IPS-20b (cell line): ENCODE measurements around the gene ZC3H7B.

Experiments used
- H3K27ac ChIP-seq: one replicate; pipeline ENCODE4 v1.5.1; 2013; ENCODE audit warnings: low read length
- H3K27me3 ChIP-seq: 2 replicates; pipeline ENCODE4 v1.6.1; 2013; ENCODE audit warnings: mild to moderate bottlenecking, low read length, inconsistent platforms; ENCODE audit not compliant: insufficient read depth
- H3K36me3 ChIP-seq: 2 replicates; pipeline ENCODE4 v1.6.1; 2013; ENCODE audit warnings: low read depth, mild to moderate bottlenecking, inconsistent platforms, low read length, moderate library complexity; ENCODE audit not compliant: insufficient read depth
- H3K4me1 ChIP-seq: 2 replicates; pipeline ENCODE4 v1.6.1; 2013; ENCODE audit warnings: mild to moderate bottlenecking, control low read depth, inconsistent platforms, low read length, moderate library complexity; ENCODE audit not compliant: insufficient read depth
- H3K4me3 ChIP-seq: 2 replicates; pipeline ENCODE4 v1.5.1; 2013; ENCODE audit warnings: mild to moderate bottlenecking, low read length, inconsistent platforms
- H3K9ac ChIP-seq: 2 replicates; pipeline ENCODE4 v1.6.1; 2013; ENCODE audit warnings: low read depth, mild to moderate bottlenecking, inconsistent platforms, low read length, moderate library complexity
- H3K9me3 ChIP-seq: 2 replicates; pipeline ENCODE4 v1.6.1; 2013; ENCODE audit warnings: mild to moderate bottlenecking, low read depth, low read length, inconsistent platforms; ENCODE audit not compliant: insufficient read depth

ZC3H7B gene

GRCh38 chr22:41267958-41268357 lies 33.4 kb upstream of the ZC3H7B start:
- no peaks in the 10 kb centered on the region for H3K9me3 ChIP-seq
- no peak overlapping the region for H3K27ac ChIP-seq
- no peak overlapping the region for H3K4me3 ChIP-seq
- H3K9ac ChIP-seq: no peak overlapping the region
- no peaks in the 10 kb centered on the region for H3K4me1 ChIP-seq
- no peaks in the 10 kb centered on the region for H3K27me3 ChIP-seq
- H3K36me3 ChIP-seq: peaks cover 93% of the 10 kb centered on the region

GRCh38 chr22:41271787-41272186 lies 29.5 kb upstream of the ZC3H7B start:
- Histone ChIP-seq H3K4me1 (no peaks in the 10 kb centered on the region), H3K27ac (no peak overlapping the region), H3K9me3 (no peaks in the 10 kb centered on the region), H3K9ac (no peak overlapping the region), H3K36me3 (peaks cover 93% of the 10 kb centered on the region), H3K27me3 (no peaks in the 10 kb centered on the region), H3K4me3 (no peak overlapping the region)

GRCh38 chr22:41273128-41273527 lies 28.2 kb upstream of the ZC3H7B start:
- Histone ChIP-seq H3K9me3 (no peaks in the 10 kb centered on the region), H3K36me3 (peaks cover 91% of the 10 kb centered on the region), H3K9ac (no peak overlapping the region), H3K4me1 (no peaks in the 10 kb centered on the region), H3K4me3 (no peak overlapping the region), H3K27ac (no peak overlapping the region), H3K27me3 (no peaks in the 10 kb centered on the region)

GRCh38 chr22:41274856-41275255 lies 26.5 kb upstream of the ZC3H7B start:
- no peak overlapping the region for H3K9ac ChIP-seq
- peaks cover 90% of the 10 kb centered on the region for H3K36me3 ChIP-seq
- H3K27me3 ChIP-seq: no peaks in the 10 kb centered on the region
- no peak overlapping the region for H3K27ac ChIP-seq
- no peak overlapping the region for H3K4me3 ChIP-seq
- H3K9me3 ChIP-seq: no peaks in the 10 kb centered on the region
- no peaks in the 10 kb centered on the region for H3K4me1 ChIP-seq

GRCh38 chr22:41280065-41280464 lies 21.3 kb upstream of the ZC3H7B start:
- H3K27me3 ChIP-seq: no peaks in the 10 kb centered on the region
- peaks cover 94% of the 10 kb centered on the region for H3K36me3 ChIP-seq
- H3K4me1 ChIP-seq: 0 out of 2 replicates have a peak, but pooled peaks cover 2% of the 10 kb centered on the region
- no peak overlapping the region for H3K4me3 ChIP-seq
- no peak overlapping the region for H3K9ac ChIP-seq
- no peak overlapping the region for H3K27ac ChIP-seq
- no peaks in the 10 kb centered on the region for H3K9me3 ChIP-seq

- H3K36me3 ChIP-seq: peaks cover 86% of the 10 kb centered on the region
- no peaks in the 10 kb centered on the region for H3K27me3 ChIP-seq
- H3K27ac ChIP-seq: no peak overlapping the region
- H3K4me1 ChIP-seq: 0 out of 2 replicates have a peak, but pooled peaks cover 2% of the 10 kb centered on the region
- no peak overlapping the region for H3K9ac ChIP-seq
- no peak overlapping the region for H3K4me3 ChIP-seq
- no peaks in the 10 kb centered on the region for H3K9me3 ChIP-seq
Measured at GRCh38 chr22:41280854-41281253, 20.5 kb upstream of the ZC3H7B start.

GRCh38 chr22:41284465-41284864 lies 16.9 kb upstream of the ZC3H7B start:
- no peak overlapping the region for H3K27ac ChIP-seq
- no peaks in the 10 kb centered on the region for H3K9me3 ChIP-seq
- H3K27me3 ChIP-seq: no peaks in the 10 kb centered on the region
- peaks cover 17% of the 10 kb centered on the region for H3K4me1 ChIP-seq
- H3K36me3 ChIP-seq: peaks cover 54% of the 10 kb centered on the region
- peak overlapping the region; percentile 94; the same call in 1 of the 2 replicates for H3K4me3 ChIP-seq
- no peak overlapping the region; the same call in 1 of the 2 replicates for H3K9ac ChIP-seq

- Histone ChIP-seq H3K9ac (peak overlapping the region; percentile 90), H3K9me3 (no peaks in the 10 kb centered on the region), H3K4me1 (peaks cover 19% of the 10 kb centered on the region)
Measured at GRCh38 chr22:41285441-41285819, 15.9 kb upstream of the ZC3H7B start.

GRCh38 chr22:41285820-41286638 lies 15.3 kb upstream of the ZC3H7B start, which contains the start of gene RANGAP1:
TSS of gene RANGAP1 (minus strand) at chr22:41286187. CDS start at chr22:41281044, 5,143 bp downstream.
- Histone ChIP-seq H3K27me3 (no peaks in the 10 kb centered on the region), H3K4me3 (peak within 1 kb of the TSS; percentile 94), H3K27ac (peak within 1 kb of the TSS; percentile 79), H3K36me3 (peaks cover 38% of the 10 kb centered on the region), H3K9me3 (no peaks in the 10 kb centered on the region), H3K4me1 (peaks cover 25% of the 10 kb centered on the region), H3K9ac (peak within 1 kb of the TSS; percentile 90)

More at GRCh38 chr22:41285441-41285819, 15.9 kb upstream of the ZC3H7B start:
- peak overlapping the region; percentile 79 for H3K27ac ChIP-seq
- H3K4me3 ChIP-seq: peak overlapping the region; percentile 94
- peaks cover 44% of the 10 kb centered on the region for H3K36me3 ChIP-seq
- H3K27me3 ChIP-seq: no peaks in the 10 kb centered on the region

- Histone ChIP-seq H3K36me3 (peaks cover 32% of the 10 kb centered on the region), H3K9ac (peak overlapping the region; percentile 80; the same call in 1 of the 2 replicates), H3K4me1 (peaks cover 25% of the 10 kb centered on the region), H3K27ac (peak overlapping the region; percentile 73), H3K27me3 (no peaks in the 10 kb centered on the region), H3K4me3 (peak overlapping the region; percentile 78), H3K9me3 (no peaks in the 10 kb centered on the region)
Measured at GRCh38 chr22:41286639-41287091, 14.7 kb upstream of the ZC3H7B start.

- Histone ChIP-seq H3K4me3 (no peak overlapping the region), H3K27ac (no peak overlapping the region)
Measured at GRCh38 chr22:41288245-41288946, 12.9 kb upstream of the ZC3H7B start.

More at GRCh38 chr22:41288245-41288946, 12.9 kb upstream of the ZC3H7B start:
- Histone ChIP-seq H3K36me3 (peaks cover 15% of the 10 kb centered on the region), H3K27me3 (no peaks in the 10 kb centered on the region), H3K9ac (peak overlapping the region; percentile 30; the same call in 1 of the 2 replicates), H3K9me3 (no peaks in the 10 kb centered on the region), H3K4me1 (peaks cover 25% of the 10 kb centered on the region)
